Activated CD4-positive, alpha-beta memory T cell treated with anti-CD3 and anti-CD28 coated beads for 36 hours (primary cell): ENCODE results near the gene RAB3B. TPM values are rescaled to one million over a fixed set of nuclear protein-coding genes. Genes with fewer than 3 reads are reported as not detected.
"Not testable (repeated sequence)": the region's sequence is repeated elsewhere in the genome, so short reads cannot be mapped to it uniquely, and the experiment has no call there.

Source experiments
- CTCF ChIA-PET: fragments of 350-600 bp; sonication (Branson Sonifier 250); formaldehyde crosslinking; loops from one replicate; lab custom pipeline; 2021; ENCODE audit warnings: antibody characterized with exemption, inconsistent platforms; lab: Charles Lee
- POLR2A ChIA-PET: fragments of 350-600 bp; sonication (Branson Sonifier 250); formaldehyde crosslinking; loops from one replicate; lab custom pipeline; 2021; ENCODE audit warnings: antibody characterized with exemption; lab: Charles Lee
- DNase-seq: peaks from one replicate; pipeline ENCODE4 v3.0.0-alpha.2; 2020
- H3K27ac Mint-ChIP-seq: one replicate; pipeline ENCODE4 v1.8.0; 2021; ENCODE audit warnings: mixed read lengths
- H3K27me3 Mint-ChIP-seq: one replicate; pipeline ENCODE4 v1.8.0; 2021; ENCODE audit warnings: mixed read lengths
- H3K36me3 Mint-ChIP-seq: one replicate; pipeline ENCODE4 v1.8.0; 2021; ENCODE audit warnings: mixed read lengths
- H3K4me1 Mint-ChIP-seq: one replicate; pipeline ENCODE4 v1.8.0; 2021; ENCODE audit warnings: low read depth, mixed read lengths
- H3K4me3 Mint-ChIP-seq: one replicate; pipeline ENCODE4 v1.8.0; 2021; ENCODE audit warnings: mild to moderate bottlenecking, mixed read lengths
- H3K9me3 Mint-ChIP-seq: one replicate; pipeline ENCODE4 v1.8.0; 2021; ENCODE audit warnings: mixed read lengths
- intact Hi-C: fragments of 100-400 bp; cut with micrococcal nuclease; formaldehyde crosslinking; loops from one replicate; pipeline ENCODE4 v1.15.1; 2023
- total RNA-seq, 2 experiments: library from RNA; stranded (reverse); gene quantifications; one replicate each; pipeline ENCODE4 v1.2.3, GENCODE V29; 2021

Gene RAB3B
- total RNA-seq, 2 experiments from 2014 or later, result 0.17 to 0.21 TPM

DNA sequence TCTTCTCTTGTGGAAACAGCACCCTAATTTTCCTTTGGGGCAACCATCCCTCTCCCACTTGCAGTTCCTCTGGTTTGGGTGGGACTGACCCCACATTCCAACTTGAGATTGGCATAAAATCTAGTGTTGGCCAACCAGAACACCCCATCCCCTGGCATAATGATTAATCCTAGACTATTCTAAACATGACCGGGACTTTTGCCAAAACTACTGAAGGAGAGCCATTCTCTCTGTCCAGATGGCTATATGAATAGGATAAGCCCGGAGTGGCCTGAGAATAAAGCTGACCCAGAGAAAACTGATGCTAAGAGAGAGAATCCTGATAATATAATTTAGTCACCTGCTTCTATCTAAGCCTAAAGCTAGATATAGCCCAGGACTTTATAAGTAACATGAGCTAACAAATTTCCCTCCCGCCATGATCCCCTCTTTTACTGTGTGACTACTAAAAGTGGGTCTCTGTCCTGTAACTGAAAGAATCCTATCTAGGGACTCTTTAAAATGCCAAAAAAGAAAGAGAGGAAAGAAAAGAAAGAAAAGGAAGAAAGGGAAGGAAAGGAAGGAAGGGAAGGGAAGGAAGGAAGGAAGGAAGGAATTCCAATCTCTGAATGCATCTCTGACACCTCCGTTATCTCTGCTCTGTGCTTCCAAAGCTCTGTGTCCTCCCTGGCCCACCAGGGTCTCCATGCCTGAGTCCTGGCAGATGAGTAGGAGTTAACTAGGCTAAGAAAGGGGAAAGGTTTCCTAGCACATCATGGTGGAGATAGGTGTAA is 84.0 kb downstream of the RAB3B start:
- no peak for DNase-seq
- intact Hi-C loops, result no loop called here
- Mint-ChIP-seq H3K4me1 (no peaks in the 10 kb centered on the region), H3K9me3 (peaks cover 4% of the 10 kb centered on the region), H3K36me3 (no peaks in the 10 kb centered on the region), H3K27me3 (no peaks in the 10 kb centered on the region), H3K27ac (no peak overlapping the region), H3K4me3 (no peak overlapping the region)
- CTCF ChIA-PET, result interaction anchor here (3.0 kb wide), 1 partner anchor 9 kb away, joined by 9 read pairs; no protein-coding TSS in a partner anchor
- POLR2A ChIA-PET, result no interaction called here

DNA sequence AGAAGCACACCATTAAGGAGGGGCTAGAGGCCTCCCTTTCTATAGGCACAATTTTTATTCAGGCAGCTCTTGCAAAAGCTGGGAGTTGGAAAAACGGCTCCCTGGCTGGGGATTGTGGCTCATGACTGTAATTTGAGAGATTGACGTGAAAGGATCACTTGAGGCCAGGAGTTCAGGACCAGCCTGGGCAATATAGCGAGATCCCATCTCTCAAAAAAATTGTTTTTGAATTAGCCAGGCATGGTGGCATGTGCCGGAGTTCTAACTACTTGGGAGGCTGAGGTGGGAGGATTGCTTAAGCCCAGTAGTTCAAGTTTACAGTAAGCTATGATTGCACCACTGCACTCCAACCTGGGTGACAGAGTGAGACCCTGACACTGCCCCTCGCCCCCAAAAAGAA is 88.0 kb downstream of the RAB3B start:
- H3K27ac Mint-ChIP-seq, result no peak overlapping the region
- CTCF ChIA-PET, result interaction anchor here (1.4 kb wide), 1 partner anchor 99 kb away, joined by 3 read pairs; no protein-coding TSS in a partner anchor
- H3K4me1 Mint-ChIP-seq, result no peaks in the 10 kb centered on the region
- H3K27me3 Mint-ChIP-seq, result peaks cover 11% of the 10 kb centered on the region
- H3K36me3 Mint-ChIP-seq, result no peaks in the 10 kb centered on the region
- DNase-seq, result no peak
- POLR2A ChIA-PET, result no interaction called here
- intact Hi-C loops, result no loop called here
- no peak overlapping the region for H3K4me3 Mint-ChIP-seq
- H3K9me3 Mint-ChIP-seq, result peaks cover 4% of the 10 kb centered on the region

DNA sequence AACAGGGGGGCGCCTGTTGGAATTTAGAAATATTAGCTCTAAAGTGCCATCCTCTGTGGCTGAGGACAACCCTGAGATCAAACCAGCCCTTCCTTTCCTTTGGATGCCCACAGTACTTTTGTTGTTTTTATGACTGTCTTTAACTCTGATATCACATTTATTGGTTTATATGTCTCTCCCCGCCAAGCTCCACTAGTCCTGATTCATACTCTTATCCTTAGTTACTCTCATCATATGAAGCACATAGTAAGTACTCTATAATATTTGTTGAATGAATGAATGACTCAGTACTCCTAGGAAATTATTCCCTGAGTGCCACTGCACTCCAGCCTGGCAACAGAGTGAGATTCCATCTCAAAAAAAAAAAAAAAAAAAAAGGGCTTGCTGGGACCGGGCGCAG is 89.3 kb downstream of the RAB3B start:
- Mint-ChIP-seq H3K4me1 (no peaks in the 10 kb centered on the region), H3K27me3 (peaks cover 17% of the 10 kb centered on the region), H3K36me3 (no peaks in the 10 kb centered on the region), H3K27ac (no peak overlapping the region), H3K4me3 (no peak overlapping the region), H3K9me3 (no peaks in the 10 kb centered on the region)
- intact Hi-C loops, result no loop called here
- ChIA-PET CTCF (no interaction called here), POLR2A (no interaction called here)
- DNase-seq, result no peak

DNA sequence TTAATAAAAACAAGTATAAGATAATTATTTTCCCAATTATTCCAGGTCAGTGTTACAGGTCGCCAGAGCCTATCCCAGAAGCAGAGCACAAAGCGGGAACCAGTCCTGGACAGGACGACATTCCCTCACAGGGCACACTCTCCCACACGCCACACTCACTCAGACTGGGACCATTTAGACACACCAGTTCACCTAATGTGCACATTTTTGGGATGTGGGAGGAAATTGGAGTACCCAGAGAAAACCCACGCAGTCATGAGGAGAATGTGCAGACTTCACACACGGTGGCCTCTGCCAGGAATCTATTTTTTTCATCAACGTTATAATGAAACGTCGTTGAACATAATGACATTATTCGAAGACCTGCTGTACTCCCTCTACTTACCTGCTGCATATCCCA is 91.5 kb downstream of the RAB3B start:
- Mint-ChIP-seq H3K27ac (no peak overlapping the region), H3K9me3 (no peaks in the 10 kb centered on the region), H3K4me3 (no peak overlapping the region), H3K27me3 (peaks cover 26% of the 10 kb centered on the region), H3K36me3 (peaks cover 1% of the 10 kb centered on the region), H3K4me1 (no peaks in the 10 kb centered on the region)
- POLR2A ChIA-PET, result no interaction called here
- DNase-seq, result no peak
- CTCF ChIA-PET, result interaction anchor here (0.7 to 5.0 kb wide), 5 partner anchors 35 to 110 kb away, joined by 3 to 58 read pairs (median 3); no protein-coding TSS in a partner anchor
- intact Hi-C loops, result loop anchor here (5.0 kb wide), 2 partner anchors 38 to 398 kb away; no protein-coding TSS in a partner anchor

DNA sequence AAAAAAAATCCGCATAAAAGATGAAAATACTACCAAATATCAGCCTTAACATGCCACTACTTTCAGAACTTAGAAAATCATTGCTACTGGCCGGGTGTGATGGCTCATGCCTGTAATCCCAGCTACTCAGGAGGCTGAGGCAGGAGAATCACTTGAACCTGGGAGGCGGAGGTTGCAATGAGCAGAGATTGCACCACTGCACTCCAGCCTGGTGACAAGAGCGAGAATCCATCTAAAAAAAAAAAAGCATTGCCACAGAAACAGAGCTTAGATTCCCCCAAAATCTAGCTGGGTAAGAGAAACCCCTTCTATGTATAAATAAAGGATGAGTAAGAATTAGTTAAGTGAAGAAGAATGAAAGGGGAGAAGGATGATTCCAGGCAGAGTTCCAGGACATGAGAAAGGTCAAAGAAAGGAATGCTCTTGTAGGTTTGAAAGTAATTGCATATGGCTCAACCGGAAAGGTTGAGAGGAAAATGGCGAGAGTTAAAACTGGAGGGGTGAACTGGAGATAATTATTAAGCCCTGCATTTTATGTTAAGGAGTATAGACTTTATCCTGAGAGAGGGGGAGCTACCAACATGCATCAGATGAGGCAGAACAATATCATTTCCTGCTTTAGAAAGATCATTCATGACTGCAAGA is 92.3 kb downstream of the RAB3B start:
- Mint-ChIP-seq H3K27ac (no peak overlapping the region), H3K36me3 (peaks cover 1% of the 10 kb centered on the region), H3K9me3 (no peaks in the 10 kb centered on the region), H3K4me1 (no peaks in the 10 kb centered on the region), H3K27me3 (peaks cover 30% of the 10 kb centered on the region), H3K4me3 (no peak overlapping the region)
- no peak for DNase-seq
- CTCF ChIA-PET, result interaction anchor here (0.6 to 5.0 kb wide), 12 partner anchors 8 to 156 kb away, joined by 3 to 58 read pairs (median 4); no protein-coding TSS in a partner anchor
- intact Hi-C loops, result loop anchor here (5.0 kb wide), 2 partner anchors 39 to 399 kb away; no protein-coding TSS in a partner anchor
- POLR2A ChIA-PET, result no interaction called here

DNA sequence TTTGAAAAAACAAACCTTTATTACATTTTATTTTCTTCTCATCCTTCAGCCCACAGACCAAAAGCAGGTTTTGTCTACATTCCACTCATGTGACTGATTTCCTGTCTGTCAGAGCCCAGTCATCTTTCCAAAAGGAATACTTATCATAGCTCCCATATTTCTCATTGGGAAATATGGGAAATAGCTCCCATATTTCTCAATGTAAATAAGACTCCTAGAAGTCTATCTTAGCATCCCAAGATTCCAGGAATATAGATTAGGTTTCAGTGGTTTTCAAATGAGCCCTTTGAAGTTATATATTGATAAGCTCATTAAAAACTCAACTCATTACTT is 92.8 kb downstream of the RAB3B start:
- Mint-ChIP-seq H3K4me3 (no peak overlapping the region), H3K9me3 (no peaks in the 10 kb centered on the region), H3K36me3 (peaks cover 1% of the 10 kb centered on the region), H3K27me3 (peaks cover 32% of the 10 kb centered on the region), H3K4me1 (no peaks in the 10 kb centered on the region), H3K27ac (no peak overlapping the region)
- CTCF ChIA-PET, result interaction anchor here (0.9 to 5.0 kb wide), 11 partner anchors 8 to 156 kb away, joined by 3 to 58 read pairs (median 5); no protein-coding TSS in a partner anchor
- intact Hi-C loops, result loop anchor here (1.0 to 5.0 kb wide), 3 partner anchors 40 to 400 kb away; no protein-coding TSS in a partner anchor
- DNase-seq, result no peak
- POLR2A ChIA-PET, result no interaction called here

DNA sequence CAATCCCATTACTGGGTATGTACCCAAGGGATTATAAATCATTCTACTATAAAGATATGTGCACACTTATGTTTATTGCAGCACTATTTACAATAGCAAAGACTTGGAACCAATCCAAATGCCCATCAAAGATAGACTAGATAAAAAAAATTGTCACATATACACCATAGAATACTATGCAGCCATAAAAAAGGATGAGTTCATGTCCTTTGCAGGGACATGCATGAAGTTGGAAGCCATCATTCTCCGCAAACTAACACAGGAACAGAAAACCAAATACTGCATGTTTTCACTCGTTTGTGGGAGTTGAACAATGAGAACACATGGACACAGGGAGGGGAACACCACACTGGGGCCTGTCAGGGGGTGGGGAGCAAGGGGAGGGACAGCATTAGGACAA is 95.8 kb downstream of the RAB3B start:
- H3K4me3 Mint-ChIP-seq, H3K27ac Mint-ChIP-seq, H3K36me3 Mint-ChIP-seq, H3K9me3 Mint-ChIP-seq, POLR2A ChIA-PET, H3K4me1 Mint-ChIP-seq, CTCF ChIA-PET, DNase-seq: not testable (repeated sequence)
- peaks cover 36% of the 10 kb centered on the region for H3K27me3 Mint-ChIP-seq
- intact Hi-C loops, result loop anchor here (5.0 kb wide), 2 partner anchors 43 to 403 kb away; no protein-coding TSS in a partner anchor

DNA sequence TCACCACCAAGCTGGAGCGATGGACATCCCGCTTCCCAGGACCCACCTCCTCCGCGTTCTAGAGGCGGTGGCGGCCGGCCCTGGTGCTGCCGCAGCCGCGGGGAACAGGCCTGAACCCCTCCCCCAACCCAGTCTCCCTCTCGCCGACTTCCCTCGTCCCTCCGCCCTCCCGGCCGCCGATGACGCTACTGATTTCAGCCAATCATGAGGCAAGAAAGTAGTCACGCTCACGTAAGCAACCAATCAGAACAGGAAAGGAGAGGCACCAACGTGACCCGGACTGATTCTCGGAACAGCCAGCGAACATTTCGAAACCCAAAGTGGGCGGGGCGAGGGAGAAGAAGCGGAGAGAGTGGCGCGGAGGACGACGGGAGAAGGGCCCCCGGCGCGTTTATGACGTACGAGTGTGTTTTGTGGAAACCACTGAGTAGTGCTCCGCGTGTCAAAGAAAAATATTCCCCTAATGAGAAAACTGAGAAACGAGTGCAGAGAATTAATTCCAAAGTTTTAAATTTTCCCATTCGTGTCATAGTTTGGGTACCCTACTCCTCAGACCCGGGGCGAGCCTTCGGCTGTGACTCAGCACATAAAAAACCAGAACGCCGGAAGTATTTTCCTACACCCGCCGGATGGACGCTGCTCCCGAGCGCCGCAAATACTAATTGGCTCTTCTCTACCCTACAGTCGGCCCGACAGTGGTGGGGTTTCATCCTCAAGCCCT is 111.7 kb downstream of the RAB3B start, which contains the start of gene NRDC:
TSS of gene NRDC (minus strand) at position 112 of the 721 bp plus-strand sequence. CDS start 112 bp downstream, outside the sequence.
- Mint-ChIP-seq H3K4me3 (no peak within 1 kb of the TSS), H3K9me3 (no peaks in the 10 kb centered on the region), H3K27me3 (peaks cover 6% of the 10 kb centered on the region), H3K4me1 (peaks cover 33% of the 10 kb centered on the region), H3K36me3 (peaks cover 16% of the 10 kb centered on the region), H3K27ac (no peak within 1 kb of the TSS)
- ChIA-PET POLR2A (interaction anchor here (1.1 to 1.3 kb wide), 2 partner anchors 10 to 155 kb away, joined by 3 to 5 read pairs; partner anchors contain the start of gene KTI12), CTCF (interaction anchor here (1.3 to 1.5 kb wide), 2 partner anchors 18 to 807 kb away, joined by 3 to 5 read pairs; no protein-coding TSS in a partner anchor)
- intact Hi-C loops, result loop anchor here (1.0 to 10.0 kb wide), 5 partner anchors 150 to 914 kb away; partner anchors contain the start of genes BTF3L4, EPS15, FAF1 and OSBPL9
- peak; percentile 100 for DNase-seq

DNA sequence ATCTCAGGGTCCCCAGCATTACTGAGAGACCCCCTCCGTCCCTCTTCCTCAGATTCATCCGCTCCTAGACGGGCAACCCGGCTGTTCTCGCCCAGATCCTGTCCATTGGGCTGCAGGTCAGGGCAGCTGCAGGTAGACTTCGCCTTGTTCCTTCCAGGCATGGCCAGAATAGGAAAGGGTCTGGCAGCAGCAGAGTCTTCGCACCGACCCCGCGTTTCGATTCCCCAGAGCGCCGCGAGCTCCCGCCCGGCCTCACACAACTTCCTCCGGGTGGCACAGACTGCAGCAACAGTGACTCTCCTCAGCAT is 112.2 kb downstream of the RAB3B start:
- H3K36me3 Mint-ChIP-seq, result peaks cover 16% of the 10 kb centered on the region
- no peak for DNase-seq
- H3K9me3 Mint-ChIP-seq, result no peaks in the 10 kb centered on the region
- CTCF ChIA-PET, result no interaction called here
- no peak overlapping the region for H3K4me3 Mint-ChIP-seq
- peaks cover 4% of the 10 kb centered on the region for H3K27me3 Mint-ChIP-seq
- H3K4me1 Mint-ChIP-seq, result peaks cover 34% of the 10 kb centered on the region
- no peak overlapping the region for H3K27ac Mint-ChIP-seq
- intact Hi-C loops, result loop anchor here (1.0 to 10.0 kb wide), 4 partner anchors 149 to 913 kb away; partner anchors contain the start of genes EPS15, FAF1 and OSBPL9
- POLR2A ChIA-PET, result interaction anchor here (1.1 to 1.3 kb wide), 2 partner anchors 9 to 155 kb away, joined by 3 to 5 read pairs; partner anchors contain the start of gene KTI12

DNA sequence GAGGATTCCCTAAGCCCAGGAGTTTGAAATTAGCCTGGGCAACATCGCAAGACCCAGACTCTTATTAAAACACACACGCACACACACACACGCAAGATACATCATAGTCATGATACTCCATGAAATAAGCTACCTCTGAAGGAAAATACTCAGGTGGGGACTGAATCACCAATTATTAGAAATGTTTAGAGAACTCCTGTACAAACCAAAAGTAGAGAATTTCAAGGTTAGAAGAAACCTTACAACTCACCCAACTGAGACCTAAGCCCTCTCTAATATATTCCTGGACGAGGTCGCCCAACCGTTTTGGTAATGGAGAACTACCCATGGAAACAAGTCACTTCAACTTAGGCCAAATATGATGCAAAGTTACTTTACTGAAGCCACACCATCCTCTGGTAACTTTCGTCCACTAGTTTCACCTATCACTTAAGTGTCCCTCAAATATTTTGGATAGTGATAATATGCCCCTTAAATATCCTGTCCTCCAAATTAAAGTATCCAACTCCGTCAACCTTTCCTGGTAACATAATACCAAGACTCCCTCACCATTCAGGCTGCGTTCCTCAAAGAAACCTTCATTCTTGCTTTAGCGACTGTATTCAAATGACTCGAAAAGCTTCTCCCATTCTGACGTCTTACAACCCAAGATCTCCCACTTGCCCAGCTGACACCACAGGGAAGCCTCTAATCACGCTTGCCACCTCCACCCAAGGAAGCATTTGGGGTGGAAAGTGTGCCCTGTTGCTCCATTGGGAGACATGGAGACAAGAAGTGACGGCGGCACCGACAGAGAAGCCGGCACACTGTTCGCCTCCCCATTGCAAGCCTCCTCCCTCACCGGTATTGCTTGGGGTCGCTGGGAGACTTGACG is 112.8 kb downstream of the RAB3B start:
- H3K4me3 Mint-ChIP-seq, result no peak overlapping the region
- CTCF ChIA-PET, result interaction anchor here (1.8 kb wide), 1 partner anchor 19 kb away, joined by 5 read pairs; no protein-coding TSS in a partner anchor
- POLR2A ChIA-PET, result interaction anchor here (1.1 to 1.3 kb wide), 2 partner anchors 9 to 156 kb away, joined by 3 to 5 read pairs; partner anchors contain the start of gene KTI12
- peak; percentile 45 for DNase-seq
- intact Hi-C loops, result loop anchor here (1.0 to 10.0 kb wide), 4 partner anchors 149 to 913 kb away; partner anchors contain the start of genes EPS15, FAF1 and OSBPL9
- no peak overlapping the region for H3K27ac Mint-ChIP-seq
- peaks cover 38% of the 10 kb centered on the region for H3K4me1 Mint-ChIP-seq
- no peaks in the 10 kb centered on the region for H3K27me3 Mint-ChIP-seq
- peaks cover 17% of the 10 kb centered on the region for H3K36me3 Mint-ChIP-seq
- no peaks in the 10 kb centered on the region for H3K9me3 Mint-ChIP-seq
